Measurements from ENCODE around the gene NEK7.
A peak's percentile ranks its signal among the peaks of the same experiment; 100 is the strongest.

Gene NEK7

DNA sequence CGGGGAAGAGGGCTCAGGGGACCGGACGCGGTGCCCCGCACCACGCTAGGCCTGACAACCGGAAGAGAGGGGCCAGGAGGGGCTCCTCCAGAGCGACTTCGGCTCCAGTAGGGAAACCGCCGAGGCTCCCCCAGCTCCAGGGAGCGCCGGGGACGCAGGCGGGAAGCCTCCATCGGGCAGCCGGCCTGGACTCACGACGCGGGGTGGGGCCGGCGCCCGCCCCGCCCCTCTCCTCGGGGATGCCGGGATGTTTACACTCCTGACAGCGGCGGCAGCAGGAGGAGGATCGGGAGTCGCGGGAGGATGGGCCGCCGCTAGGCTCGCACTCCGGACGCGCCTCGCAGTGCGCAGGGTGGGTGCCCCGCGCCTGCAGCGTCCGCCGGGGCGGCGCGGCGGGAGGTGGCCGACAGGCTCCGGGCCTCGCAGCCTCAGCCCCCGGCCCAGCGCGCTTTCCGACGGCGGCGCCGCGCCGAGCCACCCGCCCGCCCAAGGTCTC is at the start of gene NEK7:
Gene NEK7, plus strand, starts transcription at position 254 of the 496 bp plus-strand sequence. CDS start 75,583 bp downstream, outside the sequence.
- DNase-seq (ENCODE audit: low read depth): no peak
- peak within 1 kb of the TSS; percentile 87 for H3K4me3 ChIP-seq (ENCODE audit: low read length)
- TF ChIP-seq, protein P1, sequence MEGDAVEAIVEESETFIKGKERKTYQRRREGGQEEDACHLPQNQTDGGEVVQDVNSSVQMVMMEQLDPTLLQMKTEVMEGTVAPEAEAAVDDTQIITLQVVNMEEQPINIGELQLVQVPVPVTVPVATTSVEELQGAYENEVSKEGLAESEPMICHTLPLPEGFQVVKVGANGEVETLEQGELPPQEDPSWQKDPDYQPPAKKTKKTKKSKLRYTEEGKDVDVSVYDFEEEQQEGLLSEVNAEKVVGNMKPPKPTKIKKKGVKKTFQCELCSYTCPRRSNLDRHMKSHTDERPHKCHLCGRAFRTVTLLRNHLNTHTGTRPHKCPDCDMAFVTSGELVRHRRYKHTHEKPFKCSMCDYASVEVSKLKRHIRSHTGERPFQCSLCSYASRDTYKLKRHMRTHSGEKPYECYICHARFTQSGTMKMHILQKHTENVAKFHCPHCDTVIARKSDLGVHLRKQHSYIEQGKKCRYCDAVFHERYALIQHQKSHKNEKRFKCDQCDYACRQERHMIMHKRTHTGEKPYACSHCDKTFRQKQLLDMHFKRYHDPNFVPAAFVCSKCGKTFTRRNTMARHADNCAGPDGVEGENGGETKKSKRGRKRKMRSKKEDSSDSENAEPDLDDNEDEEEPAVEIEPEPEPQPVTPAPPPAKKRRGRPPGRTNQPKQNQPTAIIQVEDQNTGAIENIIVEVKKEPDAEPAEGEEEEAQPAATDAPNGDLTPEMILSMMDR (conservative IDR thresholded peaks at IDR 0.05; ENCODE audit: low read depth, low read length): no peak

DNA sequence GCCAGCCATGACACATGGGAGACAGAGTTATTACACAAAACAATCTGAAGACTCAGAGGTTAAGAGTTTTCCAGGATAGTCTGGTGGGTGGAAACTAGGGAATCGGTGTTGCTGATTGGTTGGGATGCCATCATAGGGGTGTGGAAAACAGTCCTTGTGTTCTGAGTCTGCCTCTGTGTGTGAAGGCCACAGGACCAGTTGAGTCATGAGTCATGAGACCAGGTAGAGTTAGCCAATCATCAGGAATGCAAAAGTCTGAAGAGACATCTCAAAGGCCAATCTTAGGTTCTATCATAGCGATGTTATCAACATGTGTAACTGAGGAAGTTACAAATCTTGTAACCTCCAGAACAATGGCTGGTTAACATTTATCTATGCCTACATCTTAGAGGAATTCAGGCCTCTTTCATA is 49.7 kb upstream of the NEK7 start:
- TF ChIP-seq, protein P1 (conservative IDR thresholded peaks at IDR 0.05; ENCODE audit: low read depth, low read length): no peak
- no peak for DNase-seq (ENCODE audit: low read depth)
- no peak overlapping the region for H3K4me3 ChIP-seq (ENCODE audit: low read length)

DNA sequence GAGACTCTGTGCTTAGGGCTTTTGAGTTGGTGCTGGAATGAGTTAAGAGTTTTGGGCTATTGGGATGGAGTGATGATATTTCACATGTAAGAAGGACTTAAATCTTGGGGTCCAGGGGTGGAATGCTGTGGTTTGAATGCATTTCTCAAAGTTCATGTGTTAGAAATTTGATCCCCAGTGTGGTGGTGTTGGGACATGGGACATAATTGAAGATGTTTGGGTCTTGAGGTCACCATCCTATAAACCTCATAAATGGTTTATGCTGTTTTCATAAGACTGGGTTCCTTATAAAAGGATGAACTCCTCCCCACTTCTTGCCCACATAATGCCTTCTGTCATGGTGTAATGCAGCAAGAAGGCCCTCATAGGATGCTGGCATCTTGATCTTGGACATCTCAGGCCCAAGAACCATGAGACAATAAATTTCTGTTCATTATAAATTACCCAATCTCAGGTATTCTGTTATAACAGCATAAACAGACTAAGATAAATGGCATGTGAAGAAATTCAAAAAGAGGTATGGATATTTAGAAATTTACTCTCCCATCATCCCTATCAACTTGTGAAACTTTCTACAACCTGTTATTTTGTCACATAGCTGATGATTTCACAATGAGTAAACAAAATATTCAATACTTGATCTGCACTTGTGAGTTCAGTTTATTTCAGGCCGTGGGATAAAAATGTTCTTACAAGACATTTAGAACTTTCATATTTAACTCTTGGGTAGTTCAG is 48.0 kb upstream of the NEK7 start:
- TF ChIP-seq, protein P1 (conservative IDR thresholded peaks at IDR 0.05; ENCODE audit: low read depth, low read length): no peak
- no peak overlapping the region for H3K4me3 ChIP-seq (ENCODE audit: low read length)
- DNase-seq (ENCODE audit: low read depth): no peak

DNA sequence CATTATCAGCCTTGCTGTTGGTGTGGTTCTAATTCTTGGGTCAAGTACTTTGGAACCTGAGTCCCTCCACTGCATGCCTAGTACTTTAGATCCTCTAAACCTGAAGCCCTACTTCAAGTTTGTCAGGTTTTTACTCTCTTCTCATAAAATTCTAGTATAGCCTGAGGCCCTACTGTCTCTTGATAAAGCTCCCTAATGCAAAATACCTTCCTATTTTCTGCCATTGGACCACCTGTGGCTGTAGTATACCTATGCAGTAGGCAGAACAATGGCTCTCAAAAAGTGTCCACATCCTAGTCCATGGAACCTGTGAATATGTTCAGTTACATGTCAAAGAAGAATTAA is 47.5 kb upstream of the NEK7 start:
- no peak overlapping the region for H3K4me3 ChIP-seq (ENCODE audit: low read length)
- no peak for DNase-seq (ENCODE audit: low read depth)
- TF ChIP-seq, protein P1 (conservative IDR thresholded peaks at IDR 0.05; ENCODE audit: low read depth, low read length): no peak

DNA sequence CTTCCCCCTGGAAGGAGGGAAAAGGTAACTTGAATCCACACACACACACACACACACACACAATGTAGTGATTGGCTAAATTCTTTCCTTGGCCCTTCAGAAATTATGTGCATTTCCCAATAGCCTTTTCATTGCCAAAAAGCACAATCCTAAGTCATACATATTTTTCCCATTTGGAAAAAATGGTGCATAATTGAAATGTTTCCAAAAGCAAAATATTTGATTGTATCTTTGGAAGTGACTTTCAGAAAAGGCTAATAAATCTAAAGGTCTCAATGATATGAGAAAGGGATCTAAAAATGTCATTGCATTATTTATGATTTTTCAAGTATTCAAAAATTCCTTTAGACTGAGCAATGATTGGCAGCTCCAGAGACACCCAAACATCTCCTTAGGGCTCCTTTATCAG is 43.5 kb upstream of the NEK7 start:
- TF ChIP-seq, protein P1 (conservative IDR thresholded peaks at IDR 0.05; ENCODE audit: low read depth, low read length): no peak
- no peak for DNase-seq (ENCODE audit: low read depth)
- no peak overlapping the region for H3K4me3 ChIP-seq (ENCODE audit: low read length)

DNA sequence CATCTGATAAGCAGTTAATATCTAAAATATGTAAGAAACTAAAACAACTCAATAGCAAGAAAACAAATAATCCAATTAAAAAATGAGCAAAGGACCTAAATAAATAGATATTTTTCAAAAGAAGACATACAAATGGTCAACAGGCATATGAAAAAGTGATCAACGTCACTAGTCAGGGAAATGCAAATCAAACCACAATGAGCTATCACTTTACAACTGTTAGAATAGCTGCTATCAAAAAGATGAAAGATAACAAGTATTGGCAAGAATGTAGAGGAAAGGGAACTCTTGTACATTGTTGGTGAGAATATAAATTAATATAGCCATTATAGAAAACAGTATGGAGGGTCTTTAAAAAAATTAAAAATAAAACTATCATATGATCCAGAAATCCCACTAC is 40.7 kb upstream of the NEK7 start:
- no peak overlapping the region for H3K4me3 ChIP-seq (ENCODE audit: low read length)
- DNase-seq (ENCODE audit: low read depth): no peak
- TF ChIP-seq, protein P1 (conservative IDR thresholded peaks at IDR 0.05; ENCODE audit: low read depth, low read length): no peak

DNA sequence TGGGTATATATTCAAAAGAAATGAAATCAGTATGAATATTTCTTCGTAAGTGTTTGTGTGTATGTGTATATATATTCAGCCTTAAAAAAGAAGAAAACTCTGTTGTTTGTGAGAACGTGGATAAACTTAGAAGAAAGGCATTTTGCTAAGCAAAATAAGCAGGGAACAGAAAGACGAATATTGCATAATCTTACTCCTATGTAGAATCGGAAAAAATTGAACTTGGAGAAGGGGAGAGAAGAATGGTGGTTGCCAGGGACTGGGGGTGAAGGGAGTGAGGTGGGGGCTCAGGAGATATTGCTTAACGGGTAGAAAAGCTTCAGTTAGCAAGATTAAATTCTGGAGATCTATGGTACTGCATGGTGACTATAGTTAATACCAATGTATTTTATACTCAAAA is 40.3 kb upstream of the NEK7 start:
- no peak for DNase-seq (ENCODE audit: low read depth)
- no peak overlapping the region for H3K4me3 ChIP-seq (ENCODE audit: low read length)
- TF ChIP-seq, protein P1 (conservative IDR thresholded peaks at IDR 0.05; ENCODE audit: low read depth, low read length): no peak
